Measurements from ENCODE around the gene MRPL10. TPM values are rescaled to one million over a fixed set of nuclear protein-coding genes. Genes with fewer than 3 reads are reported as not detected.

MRPL10 gene
- total and polyA plus RNA-seq, 8 donors = 16.8 to 35.2 (median 24.1) TPM

DNA sequence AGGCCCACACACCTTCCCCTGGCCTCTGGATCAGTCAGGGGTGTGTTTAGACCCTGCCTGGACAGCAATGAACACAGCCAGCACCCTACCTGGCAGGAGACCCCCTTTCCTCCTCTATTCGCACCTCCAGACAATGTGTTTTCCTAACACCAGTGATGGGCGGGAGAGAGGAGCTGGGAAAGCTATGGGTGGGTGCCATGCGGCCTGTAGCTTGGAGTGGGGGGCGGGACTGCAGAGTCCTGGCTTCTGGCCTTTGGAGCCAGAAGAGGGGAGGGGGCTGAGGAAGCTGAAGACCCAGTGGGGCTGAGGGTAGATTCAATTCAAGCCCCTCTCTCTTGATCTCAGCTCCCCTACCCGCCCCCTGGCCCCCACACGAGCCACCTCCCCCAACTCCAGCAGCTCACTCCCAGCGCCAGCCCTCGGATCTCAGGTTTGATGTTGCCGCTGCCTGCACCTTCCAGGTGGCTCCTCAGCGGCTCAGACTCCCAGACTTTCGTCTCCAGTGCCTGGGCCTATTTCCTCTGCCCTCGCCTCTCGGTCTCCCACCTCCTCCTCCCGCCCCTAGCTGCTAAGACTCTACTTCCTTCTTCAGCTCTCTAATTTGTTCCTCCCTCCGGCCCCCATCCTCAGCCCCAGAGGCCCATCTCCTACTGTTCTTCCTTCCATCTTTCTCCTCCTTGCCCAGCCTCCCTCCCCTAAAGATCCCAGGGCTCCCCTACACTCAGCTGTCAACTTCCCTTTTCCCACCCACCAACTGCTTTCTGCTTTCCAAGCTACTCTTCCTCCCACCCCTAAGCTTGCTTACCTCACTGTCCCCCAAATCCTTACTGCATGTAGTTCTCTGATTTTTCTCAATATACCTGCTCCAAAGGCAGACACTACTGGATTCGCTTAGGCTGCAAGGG lies 26.5 kb upstream of the MRPL10 start:
- 87 to 91% methylated on average over 15 to 16 of the region's 16 CpGs for WGBS, 2 donors
- peaks cover 0 to 16% (median 5%) of the 10 kb centered on the region in 4 donors for H3K27me3 ChIP-seq
- intact Hi-C loops (cut with DNase I) = no loop called here
- no peaks in the 10 kb centered on the region for H3K9me3 ChIP-seq
- no peaks in the 10 kb centered on the region for H3K4me1 ChIP-seq
- no peaks in the 10 kb centered on the region for H3K36me3 ChIP-seq
- DNase-seq = no peak
- FAIRE-seq = no peak
- no peak overlapping the region for H3K4me3 ChIP-seq
- ATAC-seq = no peak
- TF ChIP-seq, protein P1, sequence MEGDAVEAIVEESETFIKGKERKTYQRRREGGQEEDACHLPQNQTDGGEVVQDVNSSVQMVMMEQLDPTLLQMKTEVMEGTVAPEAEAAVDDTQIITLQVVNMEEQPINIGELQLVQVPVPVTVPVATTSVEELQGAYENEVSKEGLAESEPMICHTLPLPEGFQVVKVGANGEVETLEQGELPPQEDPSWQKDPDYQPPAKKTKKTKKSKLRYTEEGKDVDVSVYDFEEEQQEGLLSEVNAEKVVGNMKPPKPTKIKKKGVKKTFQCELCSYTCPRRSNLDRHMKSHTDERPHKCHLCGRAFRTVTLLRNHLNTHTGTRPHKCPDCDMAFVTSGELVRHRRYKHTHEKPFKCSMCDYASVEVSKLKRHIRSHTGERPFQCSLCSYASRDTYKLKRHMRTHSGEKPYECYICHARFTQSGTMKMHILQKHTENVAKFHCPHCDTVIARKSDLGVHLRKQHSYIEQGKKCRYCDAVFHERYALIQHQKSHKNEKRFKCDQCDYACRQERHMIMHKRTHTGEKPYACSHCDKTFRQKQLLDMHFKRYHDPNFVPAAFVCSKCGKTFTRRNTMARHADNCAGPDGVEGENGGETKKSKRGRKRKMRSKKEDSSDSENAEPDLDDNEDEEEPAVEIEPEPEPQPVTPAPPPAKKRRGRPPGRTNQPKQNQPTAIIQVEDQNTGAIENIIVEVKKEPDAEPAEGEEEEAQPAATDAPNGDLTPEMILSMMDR (IDR thresholded peaks at IDR 0.05) = no peak
- no peak overlapping the region for H3K27ac ChIP-seq

DNA sequence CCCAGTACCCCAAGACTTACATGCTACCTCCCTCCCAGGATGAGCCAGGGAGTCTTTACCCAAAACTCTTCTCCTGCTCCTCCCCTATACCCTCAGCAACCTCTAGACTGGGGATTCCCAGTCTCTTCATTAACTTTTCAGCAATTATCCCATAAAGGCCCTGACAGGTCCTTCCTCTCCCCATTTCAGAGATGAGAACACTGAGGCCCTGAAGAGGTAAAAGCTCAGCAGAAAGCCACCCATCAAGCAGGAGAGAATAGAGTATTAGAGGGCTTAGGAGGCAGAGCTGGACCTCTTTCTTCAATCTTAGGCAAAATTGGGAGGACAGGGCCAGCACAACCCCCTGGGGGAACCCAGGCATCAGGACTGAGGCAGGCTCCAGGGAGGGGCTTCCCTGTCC lies 25.5 kb upstream of the MRPL10 start:
- Histone ChIP-seq H3K36me3 (no peaks in the 10 kb centered on the region), H3K27me3 (peaks cover 0 to 26% (median 6%) of the 10 kb centered on the region in 4 donors), H3K4me1 (no peaks in the 10 kb centered on the region), H3K4me3 (no peak overlapping the region), H3K9me3 (no peaks in the 10 kb centered on the region), H3K27ac (no peak overlapping the region)
- intact Hi-C loops (cut with DNase I) = no loop called here
- no peak for ATAC-seq
- FAIRE-seq = no peak
- DNase-seq = no peak
- TF ChIP-seq, protein P1 (IDR thresholded peaks at IDR 0.05) = no peak

DNA sequence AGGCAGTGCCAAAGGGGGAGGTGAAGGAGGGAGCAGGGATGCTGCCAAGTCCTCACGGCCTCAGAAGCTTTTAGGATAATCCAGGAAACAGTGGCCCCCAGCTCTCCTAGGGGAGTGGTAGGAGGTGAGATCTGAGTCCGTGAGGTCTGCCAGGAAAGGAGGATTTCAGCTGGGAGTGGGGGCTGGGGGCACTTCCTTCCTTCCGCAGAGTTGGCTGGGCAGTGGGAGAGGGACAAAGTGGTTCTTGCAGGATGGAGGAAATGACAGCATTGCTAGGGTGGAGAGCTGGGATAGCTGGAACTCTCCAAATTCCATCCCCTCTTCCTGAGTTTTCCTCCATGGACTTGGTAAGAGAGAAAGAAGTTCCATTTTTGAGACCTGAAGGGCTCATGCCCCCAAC lies 24.4 kb upstream of the MRPL10 start:
- 33 to 61% methylated on average over 3 of the region's 3 CpGs for WGBS, 2 donors
- Histone ChIP-seq H3K9me3 (no peaks in the 10 kb centered on the region), H3K27ac (no peak overlapping the region), H3K4me3 (no peak overlapping the region), H3K27me3 (peaks cover 0 to 26% (median 6%) of the 10 kb centered on the region in 4 donors), H3K36me3 (no peaks in the 10 kb centered on the region), H3K4me1 (peaks cover 0 to under 1% (median 0%) of the 10 kb centered on the region in 3 donors)
- no peak for DNase-seq
- no peak for ATAC-seq
- no peak for FAIRE-seq
- intact Hi-C loops (cut with DNase I) = no loop called here
- TF ChIP-seq, protein P1 (IDR thresholded peaks at IDR 0.05) = no peak

DNA sequence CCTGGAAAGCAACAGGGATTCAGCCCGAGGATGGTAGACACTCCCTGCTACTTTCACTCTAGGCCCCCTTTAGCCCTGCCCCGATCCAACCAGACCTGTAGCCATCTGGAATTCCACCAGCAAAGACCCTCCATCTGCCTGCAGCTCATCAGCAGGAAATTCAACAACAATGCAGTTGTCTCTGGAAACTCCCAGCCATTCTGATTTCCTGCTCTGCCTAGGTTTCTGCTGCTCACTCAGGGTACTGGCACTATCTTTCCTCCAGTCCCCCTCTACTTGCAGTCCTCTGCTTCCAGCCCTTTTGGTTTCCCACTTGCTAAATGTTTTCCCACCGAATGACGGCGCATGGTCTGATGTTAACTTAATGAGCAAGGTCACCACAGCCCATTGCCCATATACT lies 22.3 kb upstream of the MRPL10 start:
- ATAC-seq (no peak), DNase-seq (no peak), FAIRE-seq (no peak)
- Histone ChIP-seq H3K4me3 (no peak overlapping the region), H3K27ac (no peak overlapping the region), H3K4me1 (peaks cover 0 to 6% (median 0%) of the 10 kb centered on the region in 3 donors), H3K36me3 (no peaks in the 10 kb centered on the region), H3K9me3 (no peaks in the 10 kb centered on the region), H3K27me3 (peaks cover 0 to 26% (median 6%) of the 10 kb centered on the region in 4 donors)
- intact Hi-C loops (cut with DNase I) = no loop called here
- WGBS, 2 donors = 24 to 26% methylated on average over 5 of the region's 5 CpGs
- TF ChIP-seq, protein P1 (IDR thresholded peaks at IDR 0.05) = no peak

All from pancreas (tissue), 10 donors.